Fibroblast of villous mesenchyme (primary cell): ENCODE results near the gene DGCR6L. TPM values are rescaled to one million over a fixed set of nuclear protein-coding genes. Genes with fewer than 3 reads are reported as not detected.
A peak's percentile ranks its signal among the peaks of the same experiment; 100 is the strongest.
"Not testable (repeated sequence)": the region's sequence is repeated elsewhere in the genome, so short reads cannot be mapped to it uniquely, and the experiment has no call there.

Source experiments
- DNase-seq: peaks from one replicate; pipeline ENCODE4 v3.0.0-alpha.2; 2010; ENCODE audit warnings: low read depth
- H3K4me3 ChIP-seq: 2 replicates; pipeline ENCODE4 v1.5.1; 2011; ENCODE audit warnings: low read depth, mild to moderate bottlenecking, low read length
- CTCF ChIP-seq: IDR thresholded peaks from 2 replicates; pipeline ENCODE4 v1.5.1; 2012; ENCODE audit warnings: low read depth, mild to moderate bottlenecking, low read length; ENCODE audit not compliant: insufficient read depth
- total RNA-seq: library from RNA; depleted of rRNA; stranded (reverse); fragments of >200 nt; gene quantifications from 2 replicates; pipeline ENCODE4 v1.2.3, GENCODE V29; 2012

DGCR6L gene
- 47.1 and 63.1 TPM in 2 replicates for total RNA-seq

DNA sequence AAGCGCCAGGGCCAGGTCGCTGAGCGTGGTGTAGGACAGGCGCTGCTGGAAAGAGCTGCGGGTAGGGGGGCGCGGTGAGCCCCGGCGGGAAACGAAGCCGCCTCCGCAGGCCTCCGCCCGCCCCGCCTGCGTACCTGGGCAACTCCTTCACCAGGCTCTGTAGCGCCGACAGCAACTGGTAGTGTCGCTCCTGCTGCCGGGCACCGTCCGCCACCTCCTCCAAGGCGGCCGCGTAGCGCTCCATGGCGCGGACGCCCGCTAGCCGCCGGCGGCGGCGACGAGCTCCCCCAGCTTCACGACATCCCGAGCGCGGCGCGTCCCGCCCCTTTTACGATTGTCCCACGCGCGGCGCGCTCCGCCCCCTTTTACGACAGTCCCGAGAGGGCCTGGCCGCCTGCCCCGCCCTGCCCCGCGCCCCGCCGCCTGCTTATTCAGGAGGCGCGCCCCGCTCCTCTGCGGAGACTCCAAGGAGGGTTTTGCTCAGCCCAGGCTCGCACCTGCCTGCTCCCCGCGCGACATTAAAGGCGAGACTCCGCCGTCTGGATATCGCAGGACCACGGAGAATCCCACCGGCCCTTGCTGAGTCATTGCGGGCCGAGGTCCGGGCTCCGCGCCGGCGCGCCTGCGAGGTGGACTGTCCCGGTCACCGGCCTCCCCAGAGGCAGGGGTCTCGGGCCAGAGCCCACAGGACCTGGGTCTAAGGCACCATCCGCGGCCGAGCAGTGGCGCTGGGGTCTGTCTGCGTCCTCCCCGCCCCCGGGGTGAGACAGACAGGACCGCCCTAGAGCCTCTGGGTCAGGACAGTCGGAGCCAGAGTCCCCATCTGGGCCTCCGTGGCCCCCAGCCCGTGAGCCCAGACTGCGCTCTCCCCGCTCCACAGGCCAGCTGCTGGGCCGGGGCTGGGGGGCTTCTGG, at the start of gene DGCR6L:
Gene DGCR6L, minus strand, starts transcription at position 316 of the 914 bp plus-strand sequence. Its CDS starts 72 bp downstream, at position 244.
- peak; percentile 94 for DNase-seq
- peak within 1 kb of the TSS; percentile 87 for H3K4me3 ChIP-seq
- TF ChIP-seq CTCF, result no peak

- DNase-seq, H3K4me3 ChIP-seq: not testable (repeated sequence)
These were observed 49.0 kb upstream of the DGCR6L start for GRCh38 chr22:20368875-20369274.

DNA sequence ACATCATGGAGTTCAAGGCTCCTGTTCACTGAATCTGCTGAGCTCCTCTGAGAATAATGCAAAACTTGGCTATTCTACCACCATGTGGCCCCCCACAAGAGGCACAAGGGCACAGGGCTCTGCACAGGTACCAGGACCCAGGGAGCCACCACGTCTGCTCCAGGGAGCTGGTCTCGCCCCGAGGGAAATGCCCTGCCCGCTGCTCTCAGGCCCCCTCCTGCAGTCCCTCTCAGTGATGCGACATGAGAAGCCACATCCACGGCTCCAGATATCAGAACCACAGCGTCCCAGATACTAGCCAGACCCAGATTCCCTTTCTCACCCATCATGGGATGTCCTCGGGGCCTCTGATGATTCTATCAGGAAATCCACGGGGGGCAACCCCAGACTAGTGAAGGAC, 47.0 kb upstream of the DGCR6L start:
- DNase-seq, H3K4me3 ChIP-seq: not testable (repeated sequence)

DNA sequence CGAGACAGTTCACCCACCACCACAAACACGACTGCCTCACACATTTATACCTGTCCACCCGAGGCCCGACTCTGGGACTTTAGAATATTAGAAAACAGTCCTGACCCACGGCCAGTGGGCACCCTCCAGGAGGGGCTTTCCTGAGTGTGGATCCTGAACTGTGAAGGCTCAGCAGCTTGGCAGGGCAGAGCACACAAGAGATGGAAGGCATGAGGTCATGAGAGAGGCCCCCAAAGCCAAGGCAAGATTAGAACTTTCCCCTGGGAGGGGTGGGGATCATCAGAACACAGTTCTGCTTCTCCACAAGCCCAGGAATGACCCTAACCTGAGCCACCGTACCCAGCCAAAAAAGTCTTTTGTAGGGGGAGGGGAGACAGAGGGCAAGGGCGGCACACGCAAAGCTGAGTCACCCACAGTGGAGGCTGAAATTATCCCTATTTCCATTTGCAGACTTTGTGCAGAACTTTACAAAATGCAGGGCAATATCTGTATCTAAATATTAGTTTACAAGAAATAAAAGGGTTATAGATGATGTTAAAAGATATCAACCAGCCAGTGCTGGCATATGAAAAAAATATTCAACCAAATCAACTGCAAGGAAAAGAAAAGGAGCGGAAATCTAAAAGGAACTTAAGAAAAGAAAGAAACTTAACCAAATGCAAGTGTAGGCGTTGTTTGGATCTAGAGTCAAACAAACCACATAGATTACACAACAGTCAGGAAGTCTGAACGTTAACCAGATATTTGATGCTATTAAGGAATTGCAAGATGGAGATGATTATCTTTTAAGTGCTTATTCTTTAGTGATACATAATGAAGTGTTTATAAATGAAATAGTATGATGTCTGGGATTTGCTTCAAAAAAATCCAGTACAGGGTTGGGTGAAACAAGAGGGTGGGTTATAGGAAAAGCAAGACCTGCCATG, 44.7 kb upstream of the DGCR6L start:
- peak; percentile 25 for DNase-seq
- H3K4me3 ChIP-seq, result not testable (repeated sequence)

DNA sequence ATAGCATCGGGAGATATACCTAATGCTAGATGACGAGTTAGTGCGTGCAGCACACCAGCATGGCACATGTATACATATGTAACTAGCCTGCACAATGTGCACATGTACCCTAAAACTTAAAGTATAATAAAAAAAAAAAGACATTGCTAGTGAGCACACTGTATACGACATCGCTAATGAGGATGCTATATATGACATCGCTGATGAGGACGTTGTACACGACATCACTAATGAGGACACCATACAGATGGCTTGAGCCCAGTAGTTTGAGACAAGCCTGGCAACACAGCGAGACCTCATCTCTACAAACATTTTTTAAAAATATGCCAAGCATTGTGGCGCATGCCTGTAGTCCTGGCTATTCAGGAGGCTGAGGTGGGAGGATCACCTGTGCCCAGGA, 42.5 kb upstream of the DGCR6L start:
- not testable (repeated sequence) for H3K4me3 ChIP-seq, DNase-seq

DNA sequence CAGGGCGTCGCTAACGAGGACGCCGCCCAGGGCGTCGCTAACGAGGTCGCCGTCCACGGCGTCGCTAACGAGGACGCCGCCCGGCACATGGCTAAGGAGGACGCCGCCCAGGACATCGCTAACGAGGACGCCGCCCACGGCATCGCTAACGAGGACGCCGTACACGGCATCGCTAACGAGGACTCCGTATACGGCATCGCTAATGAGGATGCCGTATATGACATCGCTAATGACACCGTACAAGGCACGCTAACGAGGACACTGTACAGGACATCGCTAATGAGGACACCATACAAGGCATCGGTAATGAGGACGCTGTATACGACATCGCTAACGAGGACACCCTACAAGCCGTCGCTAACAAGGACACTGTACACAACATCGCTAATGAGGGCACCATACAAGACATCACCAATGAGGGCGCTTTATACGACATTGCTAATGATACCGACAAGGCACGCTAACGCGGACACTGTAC, 41.9 kb upstream of the DGCR6L start:
- not testable (repeated sequence) for DNase-seq, H3K4me3 ChIP-seq

DNA sequence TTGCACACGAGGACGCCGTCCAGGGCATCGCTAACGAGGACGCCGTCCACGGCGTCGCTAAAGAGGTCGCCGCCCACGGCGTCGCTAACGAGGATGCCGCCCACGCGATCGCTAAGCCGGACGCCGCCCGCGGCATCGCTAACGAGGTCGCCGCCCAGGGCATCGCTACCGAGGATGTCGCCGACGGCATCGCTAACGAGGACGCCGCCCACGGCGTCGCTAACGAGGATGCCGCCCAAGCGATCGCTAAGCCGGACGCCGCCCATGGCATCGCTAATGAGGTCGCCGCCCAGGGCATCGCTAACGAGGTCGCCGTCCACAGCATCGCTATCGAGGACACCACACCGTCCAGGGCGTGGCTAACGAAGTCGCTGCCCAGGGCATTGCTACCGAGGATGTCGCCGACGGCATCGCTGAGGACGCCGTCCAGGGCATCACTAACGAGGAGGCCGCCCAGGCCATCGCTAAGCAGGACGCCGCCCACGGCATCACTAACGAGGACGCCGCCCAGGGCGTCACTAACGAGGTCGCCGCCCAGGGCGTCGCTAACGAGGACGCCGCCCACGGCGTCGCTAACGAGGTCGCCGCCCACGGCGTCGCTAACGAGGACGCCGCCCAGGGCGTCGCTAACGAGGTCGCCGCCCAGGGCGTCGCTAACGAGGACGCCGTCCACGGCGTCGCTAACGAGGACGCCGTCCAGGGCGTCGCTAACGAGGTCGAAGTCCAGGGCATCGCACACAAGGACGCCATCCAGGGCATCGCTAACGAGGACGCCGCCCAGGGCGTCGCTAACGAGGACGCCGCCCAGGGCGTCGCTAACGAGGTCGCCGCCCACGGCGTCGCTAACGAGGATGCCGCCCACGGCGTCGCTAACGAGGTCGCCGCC, 41.2 kb upstream of the DGCR6L start:
- H3K4me3 ChIP-seq, DNase-seq: not testable (repeated sequence)

DNA sequence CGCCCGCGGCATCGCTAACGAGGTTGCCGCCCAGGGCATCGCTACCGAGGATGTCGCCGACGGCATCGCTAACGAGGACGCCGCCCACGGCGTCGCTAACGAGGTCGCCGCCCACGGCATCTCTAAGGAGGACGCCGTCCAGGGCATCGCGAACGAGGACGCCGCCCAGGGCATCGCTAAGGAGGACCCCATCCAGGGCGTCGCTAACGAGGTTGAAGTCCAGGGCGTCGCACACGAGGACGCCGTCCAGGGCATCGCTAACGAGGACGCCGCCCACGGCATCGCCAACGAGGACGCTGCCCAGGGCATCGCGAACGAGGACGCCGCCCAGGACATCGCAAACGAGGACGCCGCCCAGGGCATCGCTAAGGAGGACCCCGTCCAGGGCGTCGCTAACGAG, 40.4 kb upstream of the DGCR6L start:
- DNase-seq, H3K4me3 ChIP-seq: not testable (repeated sequence)

DNA sequence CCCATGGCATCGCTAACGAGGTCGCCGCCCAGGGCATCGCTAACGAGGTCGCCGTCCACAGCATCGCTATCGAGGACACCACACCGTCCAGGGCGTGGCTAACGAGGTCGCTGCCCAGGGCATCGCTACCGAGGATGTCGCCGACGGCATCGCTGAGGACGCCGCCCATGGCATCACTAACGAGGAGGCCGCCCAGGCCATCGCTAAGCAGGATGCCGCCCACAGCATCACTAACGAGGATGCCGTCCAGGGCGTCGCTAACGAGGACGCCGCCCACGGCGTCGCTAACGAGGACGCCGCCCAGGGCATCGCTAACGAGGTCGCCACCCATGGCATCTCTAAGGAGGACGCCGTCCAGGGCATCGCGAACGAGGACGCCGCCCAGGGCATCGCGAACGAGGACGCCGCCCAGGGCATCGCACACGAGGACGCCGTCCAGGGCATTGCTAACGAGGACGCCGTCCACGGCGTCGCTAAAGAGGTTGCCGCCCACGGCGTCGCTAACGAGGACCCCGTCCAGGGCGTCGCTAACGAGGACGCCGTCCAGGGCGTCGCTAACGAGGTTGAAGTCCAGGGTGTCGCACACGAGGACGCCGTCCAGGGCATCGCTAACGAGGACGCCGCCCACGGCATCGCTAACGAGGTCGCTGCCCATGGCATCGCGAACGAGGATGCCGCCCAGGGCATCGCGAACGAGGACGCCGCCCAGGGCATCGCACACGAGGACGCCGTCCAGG, 38.8 kb upstream of the DGCR6L start:
- not testable (repeated sequence) for DNase-seq

DNA sequence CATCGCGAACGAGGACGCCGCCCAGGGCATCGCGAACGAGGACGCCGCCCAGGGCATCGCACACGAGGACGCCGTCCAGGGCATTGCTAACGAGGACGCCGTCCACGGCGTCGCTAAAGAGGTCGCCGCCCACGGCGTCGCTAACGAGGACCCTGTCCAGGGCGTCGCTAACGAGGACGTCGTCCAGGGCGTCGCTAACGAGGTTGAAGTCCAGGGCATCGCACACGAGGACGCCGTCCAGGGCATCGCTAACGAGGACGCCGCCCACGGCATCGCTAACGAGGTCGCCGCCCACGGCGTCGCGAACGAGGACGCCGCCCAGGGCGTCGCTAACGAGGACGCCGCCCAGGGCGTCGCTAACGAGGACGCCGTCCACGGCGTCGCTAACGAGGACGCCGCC, 38.1 kb upstream of the DGCR6L start:
- not testable (repeated sequence) for DNase-seq, H3K4me3 ChIP-seq

More for the DNA sequence above, 38.8 kb upstream of the DGCR6L start:
- not testable (repeated sequence) for H3K4me3 ChIP-seq

DNA sequence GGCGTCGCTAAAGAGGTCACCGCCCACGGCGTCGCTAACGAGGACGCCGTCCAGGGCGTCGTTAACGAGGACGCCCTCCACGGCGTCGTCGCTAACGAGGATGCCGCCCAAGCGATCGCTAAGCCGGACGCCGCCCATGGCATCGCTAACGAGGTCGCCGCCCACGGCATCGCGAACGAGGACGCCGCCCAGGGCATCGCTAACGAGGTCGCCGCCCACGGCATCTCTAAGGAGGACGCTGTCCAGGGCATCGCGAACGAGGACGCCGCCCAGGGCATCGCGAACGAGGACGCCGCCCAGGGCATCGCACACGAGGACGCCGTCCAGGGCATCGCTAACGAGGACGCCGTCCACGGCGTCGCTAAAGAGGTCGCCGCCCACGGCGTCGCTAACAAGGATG, 37.0 kb upstream of the DGCR6L start:
- DNase-seq, result not testable (repeated sequence)

DNA sequence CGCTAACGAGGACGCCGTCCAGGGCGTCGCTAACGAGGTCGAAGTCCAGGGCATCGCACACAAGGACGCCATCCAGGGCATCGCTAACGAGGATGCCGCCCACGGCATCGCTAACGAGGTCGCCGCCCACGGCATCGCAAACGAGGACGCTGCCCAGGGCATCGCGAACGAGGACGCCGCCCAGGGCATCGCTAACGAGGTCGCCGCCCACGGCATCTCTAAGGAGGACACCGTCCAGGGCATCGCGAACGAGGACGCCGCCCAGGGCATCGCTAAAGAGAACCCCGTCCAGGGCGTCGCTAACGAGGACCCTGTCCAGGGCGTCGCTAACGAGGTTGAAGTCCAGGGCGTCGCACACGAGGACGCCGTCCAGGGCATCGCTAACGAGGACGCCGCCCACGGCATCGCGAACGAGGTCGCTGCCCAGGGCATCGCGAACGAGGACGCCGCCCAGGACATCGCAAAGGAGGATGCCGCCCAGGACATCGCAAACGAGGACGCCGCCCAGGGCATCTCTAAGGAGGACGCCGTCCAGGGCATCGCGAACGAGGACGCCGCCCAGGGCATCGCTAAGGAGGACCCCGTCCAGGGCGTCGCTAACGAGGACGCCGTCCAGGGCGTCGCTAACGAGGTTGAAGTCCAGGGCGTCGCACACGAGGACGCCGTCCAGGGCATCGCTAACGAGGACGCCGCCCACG, 36.2 kb upstream of the DGCR6L start:
- not testable (repeated sequence) for DNase-seq, H3K4me3 ChIP-seq

More for the DNA sequence above, 37.0 kb upstream of the DGCR6L start:
- not testable (repeated sequence) for H3K4me3 ChIP-seq
